Endometrial microvascular endothelial cells (primary cell): ENCODE measurements around the gene ITGA11. TPM values are rescaled to one million over a fixed set of nuclear protein-coding genes. Genes with fewer than 3 reads are reported as not detected.

ENCODE experiments used
- in situ Hi-C: cut with HindIII; loops from 2 replicates; pipeline ENCODE4 v1.10.0; 2017; ENCODE audit warnings: low sequenced_read_pairs, low pct_unique_long_range_greater_than_20kb; ENCODE audit errors: inconsistent ontology term
- total RNA-seq: library from RNA; depleted of rRNA; stranded (reverse); fragments of >200 nt; gene quantifications from one replicate; pipeline ENCODE4 v1.2.3, GENCODE V29; 2015; ENCODE audit errors: inconsistent ontology term

The ITGA11 gene
- total RNA-seq, 1 donor from 2014 or later, result 0.19 TPM

DNA sequence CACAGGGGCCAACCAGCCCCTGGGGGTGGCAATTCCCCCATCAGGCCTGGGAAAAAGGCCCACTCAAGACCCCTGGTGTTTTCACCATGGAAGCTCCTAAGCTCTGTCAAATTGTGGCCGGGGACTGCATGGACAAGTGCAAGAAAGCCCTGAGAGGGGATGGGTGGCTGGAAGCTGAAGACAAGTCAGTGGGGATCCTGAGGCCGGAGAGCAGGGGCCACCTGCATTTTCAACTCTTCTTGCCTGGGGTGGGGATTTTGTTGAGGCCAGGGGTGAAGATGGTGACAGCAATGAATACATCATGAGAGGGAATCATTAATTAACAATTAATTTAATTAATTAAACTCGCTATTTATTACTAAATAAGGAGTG, 120.5 kb downstream of the ITGA11 start:
- in situ Hi-C loops, result no loop called here

DNA sequence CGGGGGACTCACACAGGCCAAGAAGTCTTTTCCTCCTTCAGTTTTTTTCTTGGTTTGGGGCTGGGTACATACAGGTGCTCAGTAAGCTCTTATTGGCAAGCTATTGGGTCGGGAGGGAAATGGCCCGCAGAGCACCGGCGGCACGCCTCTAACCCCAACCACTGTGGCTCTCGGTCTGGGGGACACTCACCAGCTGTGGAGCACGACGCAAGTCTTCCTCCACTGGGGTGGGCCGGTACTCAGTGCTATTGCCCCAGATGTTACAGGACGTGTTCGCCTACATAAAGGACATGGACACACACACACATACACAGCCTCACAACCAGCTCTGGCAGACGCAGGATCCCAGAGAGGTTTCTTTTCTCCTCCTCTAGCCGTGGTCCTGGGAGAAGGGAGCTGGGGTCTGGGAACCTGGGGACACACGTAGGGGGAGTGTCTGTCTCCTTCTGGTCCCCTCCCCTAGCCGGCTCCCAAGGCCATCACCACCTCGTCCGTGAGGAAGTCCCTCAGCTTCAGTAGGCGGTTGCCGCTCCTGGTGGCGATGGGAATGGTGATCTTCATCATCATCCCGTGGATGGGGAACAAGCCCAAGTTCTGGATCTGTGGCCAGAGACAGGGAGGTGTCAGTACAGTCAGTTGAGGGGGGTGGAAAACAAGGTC, 121.0 kb downstream of the ITGA11 start:
- in situ Hi-C loops, result no loop called here

DNA sequence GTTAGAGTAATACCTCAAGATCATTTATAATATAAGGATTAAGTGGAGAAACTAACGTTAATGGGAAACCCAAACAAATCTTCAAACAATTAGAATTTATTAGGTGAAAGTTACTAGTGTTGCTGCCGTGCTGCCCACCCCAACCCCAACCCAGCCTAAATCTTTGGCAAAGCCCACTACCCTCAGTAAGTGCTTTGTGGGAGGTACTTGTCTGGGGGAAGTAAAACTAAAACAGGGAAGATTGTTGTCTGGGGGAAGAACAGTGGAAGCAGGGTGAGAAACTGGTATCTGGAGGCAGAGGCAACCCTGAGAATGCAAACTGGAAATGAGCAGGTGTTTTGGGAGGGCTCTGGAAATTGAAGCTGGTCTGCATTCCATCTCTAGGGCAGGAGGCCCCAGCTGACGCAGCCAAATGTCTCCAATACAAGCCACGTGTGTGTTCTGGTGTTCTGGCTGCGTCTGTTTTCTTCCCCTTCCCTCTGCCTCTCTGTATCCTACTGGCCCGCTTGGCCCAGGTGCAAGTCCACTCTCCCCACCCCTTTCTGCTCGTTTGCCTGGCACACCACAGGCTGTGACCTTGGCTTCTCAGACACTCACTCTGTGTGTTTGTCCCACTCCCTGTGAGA, 121.7 kb downstream of the ITGA11 start:
- in situ Hi-C loops, result no loop called here

DNA sequence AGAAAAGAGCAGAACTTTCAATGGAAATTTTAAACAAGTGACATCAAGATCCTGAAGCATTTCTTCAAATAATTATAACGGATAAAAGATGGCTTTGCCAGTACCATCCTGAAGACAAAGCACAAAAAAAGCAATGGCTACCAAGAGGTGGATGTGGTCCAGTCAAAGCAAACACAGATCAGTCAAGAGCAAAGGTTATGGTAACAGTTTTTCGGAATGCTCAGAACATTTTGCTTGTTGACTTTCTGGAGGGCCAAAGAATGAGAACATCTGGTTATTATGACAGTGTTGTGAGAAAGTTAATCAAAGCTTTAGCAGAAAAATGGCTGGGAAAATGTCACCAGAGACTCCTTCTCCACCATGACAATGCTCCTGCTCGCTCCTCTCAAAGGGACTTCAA, 122.9 kb downstream of the ITGA11 start:
- in situ Hi-C loops, result loop anchor here (5.0 kb wide), 2 partner anchors 48 to 78 kb away; no protein-coding TSS in a partner anchor

- in situ Hi-C loops, result loop anchor here (5.0 kb wide), 2 partner anchors 50 to 80 kb away; no protein-coding TSS in a partner anchor
Measured at GRCh38 chr15:68307131-68307928, 124.6 kb downstream of the ITGA11 start.

- in situ Hi-C loops, result loop anchor here (5.0 kb wide), 2 partner anchors 52 to 82 kb away; no protein-coding TSS in a partner anchor
Measured at GRCh38 chr15:68305420-68305871, 126.5 kb downstream of the ITGA11 start.

GRCh38 chr15:68304589-68305337, 127.2 kb downstream of the ITGA11 start:
- in situ Hi-C loops, result loop anchor here (5.0 kb wide), 2 partner anchors 53 to 83 kb away; no protein-coding TSS in a partner anchor

DNA sequence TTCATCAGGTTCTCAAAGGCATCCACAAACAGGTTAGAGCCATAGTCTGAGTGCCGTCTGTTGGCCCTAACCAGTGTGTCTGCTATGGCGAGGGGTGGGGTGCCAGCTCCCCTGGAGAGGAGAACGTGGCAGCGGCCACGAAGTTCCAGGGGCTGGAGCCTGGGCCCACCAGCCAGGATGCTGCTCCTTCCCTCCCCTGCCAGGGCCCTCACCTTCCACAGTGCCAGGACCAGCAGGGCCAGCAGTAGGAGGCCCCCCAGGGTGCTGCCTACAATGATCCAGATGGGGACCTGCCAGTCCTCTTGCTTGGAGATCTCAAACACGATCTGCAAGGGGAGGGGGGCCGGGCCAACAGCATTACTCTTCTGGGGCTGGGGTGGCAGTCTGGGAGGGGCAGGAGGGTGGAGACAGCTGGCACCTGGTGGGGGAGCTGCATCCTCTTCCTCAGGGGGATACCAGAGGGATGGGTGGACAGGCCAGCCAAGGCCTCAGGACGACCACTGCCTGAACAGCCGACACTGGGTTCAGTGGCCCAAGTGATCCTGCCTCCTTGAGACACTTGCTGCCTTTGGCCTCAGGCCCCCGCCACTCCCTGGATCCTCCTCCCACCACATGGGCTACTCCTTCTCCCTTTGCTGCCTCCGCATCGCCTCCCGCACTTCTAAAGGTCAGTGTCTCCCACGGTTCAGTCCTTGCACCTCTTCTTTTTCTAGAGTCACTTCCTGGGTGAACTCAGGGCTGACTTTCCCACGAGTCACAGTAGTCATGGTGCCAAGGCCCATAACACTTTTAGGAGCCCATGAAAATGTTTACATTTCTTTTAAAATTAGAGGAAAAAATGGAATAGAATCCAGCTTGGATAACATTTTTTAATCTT, 128.2 kb downstream of the ITGA11 start:
- in situ Hi-C loops, result no loop called here

GRCh38 chr15:68303134-68303533, 128.8 kb downstream of the ITGA11 start:
- in situ Hi-C loops, result no loop called here

- in situ Hi-C loops, result no loop called here
Measured at GRCh38 chr15:68302729-68303128, 129.2 kb downstream of the ITGA11 start.

GRCh38 chr15:68301301-68301700, 130.7 kb downstream of the ITGA11 start:
- in situ Hi-C loops, result no loop called here

- in situ Hi-C loops, result no loop called here
Measured at GRCh38 chr15:68300115-68300940, 131.6 kb downstream of the ITGA11 start.

- in situ Hi-C loops, result no loop called here
Measured at GRCh38 chr15:68299436-68299835, 132.5 kb downstream of the ITGA11 start.

DNA sequence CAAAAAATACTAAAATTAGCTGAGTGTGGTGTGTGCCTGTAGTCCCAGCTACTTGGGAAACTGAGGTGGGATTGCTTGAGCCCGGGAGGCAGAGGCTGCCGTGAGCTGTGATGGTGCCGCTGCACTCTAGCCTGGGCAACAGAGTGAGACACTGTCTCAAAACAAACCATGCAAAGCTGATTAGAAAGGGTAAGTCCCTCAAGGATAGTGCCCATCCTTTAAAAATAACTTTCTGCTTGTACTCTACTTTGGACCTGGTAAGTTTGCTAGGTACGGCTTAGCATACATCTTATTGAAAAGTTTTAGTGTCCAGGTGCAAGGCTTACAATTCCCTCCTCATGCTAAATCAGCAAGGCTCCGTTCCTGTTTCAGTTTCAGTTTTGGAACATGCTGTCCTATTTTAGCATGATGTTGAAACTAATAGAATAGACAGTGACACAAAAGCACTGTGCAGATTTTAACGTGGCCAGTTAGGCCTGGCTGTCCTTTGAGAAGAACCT, 133.0 kb downstream of the ITGA11 start:
- in situ Hi-C loops, result no loop called here

DNA sequence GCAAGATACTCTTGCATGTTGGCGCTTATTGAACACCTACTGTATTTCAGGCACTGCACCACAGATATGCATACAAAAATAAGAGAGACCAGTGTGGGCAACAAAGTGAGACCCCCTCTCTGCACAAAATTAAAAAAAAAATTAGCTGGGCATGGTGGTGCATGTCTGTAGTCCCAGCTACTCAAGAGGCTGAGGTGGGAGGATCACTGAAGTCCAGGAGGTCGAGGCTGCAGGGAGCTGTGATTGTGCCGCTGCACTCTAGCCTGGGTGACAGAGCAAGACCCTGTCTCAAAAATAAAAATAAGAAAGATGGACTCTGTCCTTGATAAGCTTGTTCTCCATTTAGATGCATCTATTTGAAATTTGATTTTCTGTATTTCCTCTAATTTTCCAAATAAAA, 133.6 kb downstream of the ITGA11 start:
- in situ Hi-C loops, result no loop called here

GRCh38 chr15:68295014-68295805, 136.8 kb downstream of the ITGA11 start:
- in situ Hi-C loops, result no loop called here
